Measurements from ENCODE around the gene CPAMD8. TPM values are rescaled to one million over a fixed set of nuclear protein-coding genes. Genes with fewer than 3 reads are reported as not detected.

Gene CPAMD8
- total RNA-seq, 1 donor from 2014 or later, result 16.3 TPM

DNA sequence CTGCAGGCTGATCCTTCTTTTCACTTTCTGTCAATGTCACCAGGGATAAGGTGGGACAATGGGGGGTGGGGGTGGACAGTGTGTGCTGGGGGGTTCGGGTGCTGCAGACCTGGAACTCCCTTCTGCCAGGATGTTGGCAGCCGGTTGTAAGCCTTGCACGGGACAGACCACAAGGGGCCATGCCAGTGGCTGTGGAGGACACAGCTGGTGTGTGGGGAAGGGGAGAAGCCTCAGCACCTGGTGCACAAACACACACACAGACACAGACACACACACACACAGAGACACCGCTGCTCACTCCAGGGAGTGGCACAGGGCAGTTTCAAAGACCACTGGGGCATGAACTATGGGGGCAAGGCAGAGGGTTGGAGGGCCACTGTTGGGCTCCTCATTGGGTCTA is 134.2 kb downstream of the CPAMD8 start:
- Histone ChIP-seq H3K4me3 (no peak overlapping the region), H3K4me1 (no peaks in the 10 kb centered on the region), H4K20me1 (ENCODE audit: low read depth) (no peaks in the 10 kb centered on the region), H3K27ac (no peak overlapping the region), H3K9ac (no peak overlapping the region), H3K4me2 (no peak overlapping the region), H3K9me3 (ENCODE audit: low read depth) (no peaks in the 10 kb centered on the region), H3F3A (ENCODE audit: low read depth) (peaks cover 5% of the 10 kb centered on the region), H3K27me3 (peaks cover 16% of the 10 kb centered on the region), H3K79me2 (ENCODE audit: low read depth) (no peaks in the 10 kb centered on the region), H2AFZ (replicated peaks) (no peak overlapping the region), H3K36me3 (no peaks in the 10 kb centered on the region)
- H3K27ac Mint-ChIP-seq, result peak overlapping the region; percentile 66
- H3K9me3 Mint-ChIP-seq, result no peaks in the 10 kb centered on the region
- H3K27me3 Mint-ChIP-seq (ENCODE audit: insufficient read depth, low read depth), result peaks cover 11% of the 10 kb centered on the region
- no peaks in the 10 kb centered on the region for H3K36me3 Mint-ChIP-seq
- TF ChIP-seq, protein P1, sequence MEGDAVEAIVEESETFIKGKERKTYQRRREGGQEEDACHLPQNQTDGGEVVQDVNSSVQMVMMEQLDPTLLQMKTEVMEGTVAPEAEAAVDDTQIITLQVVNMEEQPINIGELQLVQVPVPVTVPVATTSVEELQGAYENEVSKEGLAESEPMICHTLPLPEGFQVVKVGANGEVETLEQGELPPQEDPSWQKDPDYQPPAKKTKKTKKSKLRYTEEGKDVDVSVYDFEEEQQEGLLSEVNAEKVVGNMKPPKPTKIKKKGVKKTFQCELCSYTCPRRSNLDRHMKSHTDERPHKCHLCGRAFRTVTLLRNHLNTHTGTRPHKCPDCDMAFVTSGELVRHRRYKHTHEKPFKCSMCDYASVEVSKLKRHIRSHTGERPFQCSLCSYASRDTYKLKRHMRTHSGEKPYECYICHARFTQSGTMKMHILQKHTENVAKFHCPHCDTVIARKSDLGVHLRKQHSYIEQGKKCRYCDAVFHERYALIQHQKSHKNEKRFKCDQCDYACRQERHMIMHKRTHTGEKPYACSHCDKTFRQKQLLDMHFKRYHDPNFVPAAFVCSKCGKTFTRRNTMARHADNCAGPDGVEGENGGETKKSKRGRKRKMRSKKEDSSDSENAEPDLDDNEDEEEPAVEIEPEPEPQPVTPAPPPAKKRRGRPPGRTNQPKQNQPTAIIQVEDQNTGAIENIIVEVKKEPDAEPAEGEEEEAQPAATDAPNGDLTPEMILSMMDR (IDR thresholded peaks at IDR 0.05), result no peak
- TF ChIP-seq EZH2phosphoT487 (IDR thresholded peaks at IDR 0.05) (no peak), EZH2 (IDR thresholded peaks at IDR 0.05) (no peak)
- no peak for DNase-seq (ENCODE audit: low spot score)
- H3K4me1 Mint-ChIP-seq, result peaks cover 8% of the 10 kb centered on the region
- no peak overlapping the region for H3K4me3 Mint-ChIP-seq

DNA sequence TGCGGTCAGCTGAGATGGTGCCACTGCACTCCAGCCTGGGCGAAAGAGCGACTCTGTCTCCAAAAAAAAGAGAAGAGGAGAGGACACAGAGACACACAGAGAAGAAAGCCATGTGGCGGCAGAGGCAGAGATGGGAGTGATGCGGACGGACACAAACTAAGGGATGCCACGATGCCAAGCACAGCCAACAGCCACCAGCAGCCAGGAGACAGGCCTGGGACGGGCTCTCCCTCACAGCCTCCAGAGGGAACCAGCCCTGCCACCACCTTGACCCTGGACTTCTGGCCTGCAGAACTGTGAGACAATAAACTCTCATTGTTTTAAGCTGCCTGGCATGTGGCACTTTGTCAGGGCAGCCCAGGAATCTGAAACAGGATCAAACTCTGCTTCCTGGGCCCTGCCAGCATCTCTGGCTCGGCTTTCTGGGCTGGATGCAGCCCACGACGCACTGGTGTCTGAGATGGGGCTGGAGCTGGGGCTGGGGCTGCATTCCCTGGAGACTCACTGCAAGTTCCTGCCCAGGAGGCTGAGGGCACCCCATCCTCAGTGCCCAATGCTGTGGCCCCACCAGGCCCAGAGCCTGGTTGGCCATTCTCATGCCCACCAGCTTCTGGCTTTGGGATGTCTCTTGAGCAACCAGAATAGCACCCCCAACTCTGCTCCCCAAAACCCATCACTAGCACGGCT is 134.8 kb downstream of the CPAMD8 start:
- Histone ChIP-seq H3K9me3 (ENCODE audit: low read depth) (no peaks in the 10 kb centered on the region), H3K27me3 (peaks cover 16% of the 10 kb centered on the region), H3K79me2 (ENCODE audit: low read depth) (no peaks in the 10 kb centered on the region), H3K4me3 (no peak overlapping the region), H3K27ac (no peak overlapping the region), H3K9ac (no peak overlapping the region), H2AFZ (replicated peaks) (no peak overlapping the region), H3F3A (ENCODE audit: low read depth) (peaks cover 5% of the 10 kb centered on the region), H3K4me2 (no peak overlapping the region), H3K36me3 (no peaks in the 10 kb centered on the region), H4K20me1 (ENCODE audit: low read depth) (no peaks in the 10 kb centered on the region), H3K4me1 (no peaks in the 10 kb centered on the region)
- DNase-seq (ENCODE audit: low spot score), result no peak
- Mint-ChIP-seq H3K4me1 (peaks cover 12% of the 10 kb centered on the region), H3K36me3 (no peaks in the 10 kb centered on the region), H3K27ac (no peak overlapping the region), H3K27me3 (ENCODE audit: insufficient read depth, low read depth) (peaks cover 11% of the 10 kb centered on the region), H3K4me3 (no peak overlapping the region), H3K9me3 (no peaks in the 10 kb centered on the region)
- no peak for TF ChIP-seq EZH2phosphoT487 (IDR thresholded peaks at IDR 0.05)
- TF ChIP-seq EZH2 (IDR thresholded peaks at IDR 0.05), result no peak
- TF ChIP-seq, protein P1 (IDR thresholded peaks at IDR 0.05), result no peak

DNA sequence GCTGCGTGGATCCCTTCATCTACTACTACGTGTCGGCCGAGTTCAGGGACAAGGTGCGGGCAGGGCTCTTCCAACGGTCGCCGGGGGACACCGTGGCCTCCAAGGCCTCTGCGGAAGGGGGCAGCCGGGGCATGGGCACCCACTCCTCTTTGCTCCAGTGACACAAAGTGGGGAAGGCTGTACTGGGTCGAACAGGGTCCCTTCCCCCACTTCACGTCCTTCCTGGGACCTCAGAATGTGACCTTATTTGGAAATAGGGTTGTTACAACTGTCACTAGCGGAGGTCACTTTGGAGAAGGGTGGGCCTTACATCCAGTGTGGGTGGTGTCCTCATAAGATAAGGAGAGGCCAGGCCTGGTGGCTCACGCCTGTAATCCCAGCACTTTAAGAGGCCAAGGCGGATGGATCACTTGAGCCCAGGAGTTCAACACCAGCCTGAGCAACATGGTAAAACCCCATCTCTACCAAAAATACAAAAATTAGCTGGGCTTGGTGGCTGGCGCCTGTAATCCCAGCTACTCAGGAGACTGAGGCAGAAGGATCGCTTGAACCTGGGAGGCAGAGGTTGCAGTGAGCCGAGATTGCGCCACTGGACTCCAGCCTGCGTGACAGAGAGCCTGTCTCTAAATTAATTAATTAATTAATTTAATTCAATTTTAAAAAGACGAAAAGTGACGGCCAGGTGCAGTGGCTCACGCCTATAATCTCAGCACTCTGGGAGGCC is 136.0 kb downstream of the CPAMD8 start:
- Mint-ChIP-seq H3K4me3 (peak overlapping the region; percentile 33), H3K27me3 (ENCODE audit: insufficient read depth, low read depth) (peaks cover 7% of the 10 kb centered on the region), H3K4me1 (peaks cover 12% of the 10 kb centered on the region), H3K27ac (no peak overlapping the region), H3K9me3 (no peaks in the 10 kb centered on the region), H3K36me3 (no peaks in the 10 kb centered on the region)
- no peak overlapping the region for H3K27ac ChIP-seq
- H3K27me3 ChIP-seq, result peaks cover 5% of the 10 kb centered on the region
- H2AFZ ChIP-seq (replicated peaks), result no peak overlapping the region
- no peaks in the 10 kb centered on the region for H3K4me1 ChIP-seq
- peaks cover 4% of the 10 kb centered on the region for H3F3A ChIP-seq (ENCODE audit: low read depth)
- no peak for TF ChIP-seq EZH2 (IDR thresholded peaks at IDR 0.05)
- TF ChIP-seq EZH2phosphoT487 (IDR thresholded peaks at IDR 0.05), result no peak
- TF ChIP-seq, protein P1 (IDR thresholded peaks at IDR 0.05), result no peak
- no peaks in the 10 kb centered on the region for H3K36me3 ChIP-seq
- H4K20me1 ChIP-seq (ENCODE audit: low read depth), result no peaks in the 10 kb centered on the region
- no peak overlapping the region for H3K4me2 ChIP-seq
- H3K4me3 ChIP-seq, result no peak overlapping the region
- H3K9me3 ChIP-seq (ENCODE audit: low read depth), result no peaks in the 10 kb centered on the region
- H3K79me2 ChIP-seq (ENCODE audit: low read depth), result no peaks in the 10 kb centered on the region
- no peak overlapping the region for H3K9ac ChIP-seq
- no peak for DNase-seq (ENCODE audit: low spot score)
